ENCODE results near the gene RGP1. TPM values are rescaled to one million over a fixed set of nuclear protein-coding genes. Genes with fewer than 3 reads are reported as not detected.
A peak's percentile ranks its signal among the peaks of the same experiment; 100 is the strongest.

RGP1 gene
- total RNA-seq, 1 donor from 2014 or later: 16.2 TPM

DNA sequence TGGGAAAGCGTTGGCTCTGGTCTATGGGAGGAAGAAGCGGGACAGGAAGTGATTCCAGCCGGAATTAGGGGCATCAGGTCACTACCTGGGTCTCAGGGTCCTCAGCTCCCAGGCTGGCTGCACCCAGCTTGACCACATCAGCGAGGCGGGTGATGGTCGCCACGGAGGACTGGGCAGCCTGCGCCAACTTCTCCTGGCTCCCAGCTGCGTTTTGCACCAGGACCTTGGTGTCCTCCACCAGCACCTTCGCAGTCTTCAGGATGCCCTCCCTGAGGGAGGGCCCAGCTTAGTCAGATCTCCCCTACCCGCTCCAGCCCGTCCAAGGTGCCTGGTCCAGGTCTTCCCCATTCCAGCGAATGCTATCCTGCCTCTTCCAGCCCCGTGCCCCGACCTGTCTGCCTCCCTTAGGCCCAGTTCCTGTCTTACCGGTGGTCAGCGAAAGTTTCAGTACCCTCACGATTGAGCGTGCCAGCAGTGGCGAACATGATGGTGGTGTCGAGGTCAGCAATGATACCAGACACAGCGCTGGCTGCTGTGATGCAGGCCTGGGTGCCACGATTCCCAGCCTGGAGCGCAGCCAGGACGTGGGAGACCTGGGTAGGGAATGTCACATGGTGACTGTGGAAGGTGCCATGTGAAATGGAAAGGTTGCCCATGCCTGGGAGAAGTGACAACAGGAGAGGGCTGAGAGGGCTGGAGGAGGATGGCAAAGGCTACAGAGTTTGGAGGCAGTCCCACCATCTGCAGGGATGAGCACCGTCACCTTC, 45.0 kb upstream of the RGP1 start:
- no peak for DNase-seq (ENCODE audit: extremely low spot score in 2 of 2)
- Histone ChIP-seq H3K4me1 (no peaks in the 10 kb centered on the region), H3K27me3 (no peaks in the 10 kb centered on the region), H3K27ac (no peak overlapping the region), H3K9me3 (no peaks in the 10 kb centered on the region), H3K36me3 (peaks cover 16 to 100% of the 10 kb centered on the region in 2 donors), H3K4me3 (no peak overlapping the region)
- TF ChIP-seq POLR2AphosphoS5 (IDR thresholded peaks at IDR 0.05; ENCODE audit: insufficient read depth in 1 of 2, low read depth in 1 of 2) (peak in 1 of 2 donors; percentile 6), POLR2A (IDR thresholded peaks at IDR 0.05) (no peak)
- intact Hi-C loops (cut with DNase I): no loop called here

DNA sequence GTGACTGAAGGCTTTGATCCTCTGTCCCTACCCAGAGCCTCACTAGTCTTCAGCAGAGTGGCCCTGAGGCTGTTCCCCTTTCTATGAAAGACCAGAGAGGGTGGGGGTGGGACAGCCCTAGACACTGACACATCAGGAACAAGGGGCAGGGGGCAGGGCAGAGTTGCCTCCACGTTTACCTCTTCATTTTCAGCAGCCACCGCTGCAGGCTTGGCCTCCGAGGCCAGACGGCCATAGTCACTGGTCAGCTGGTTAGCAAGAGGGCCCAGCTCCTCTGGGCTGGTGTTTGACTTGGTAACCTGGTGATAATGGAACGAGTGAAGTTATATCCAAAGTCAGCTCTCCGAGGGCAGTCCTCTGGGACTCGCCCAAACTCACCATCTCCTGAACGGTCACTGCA, 43.7 kb upstream of the RGP1 start:
- no peak for DNase-seq (ENCODE audit: extremely low spot score in 2 of 2)
- Histone ChIP-seq H3K4me1 (no peaks in the 10 kb centered on the region), H3K27ac (no peak overlapping the region), H3K9me3 (no peaks in the 10 kb centered on the region), H3K27me3 (no peaks in the 10 kb centered on the region), H3K4me3 (no peak overlapping the region), H3K36me3 (peaks cover 16 to 95% of the 10 kb centered on the region in 2 donors)
- intact Hi-C loops (cut with DNase I): no loop called here
- TF ChIP-seq, protein P1, sequence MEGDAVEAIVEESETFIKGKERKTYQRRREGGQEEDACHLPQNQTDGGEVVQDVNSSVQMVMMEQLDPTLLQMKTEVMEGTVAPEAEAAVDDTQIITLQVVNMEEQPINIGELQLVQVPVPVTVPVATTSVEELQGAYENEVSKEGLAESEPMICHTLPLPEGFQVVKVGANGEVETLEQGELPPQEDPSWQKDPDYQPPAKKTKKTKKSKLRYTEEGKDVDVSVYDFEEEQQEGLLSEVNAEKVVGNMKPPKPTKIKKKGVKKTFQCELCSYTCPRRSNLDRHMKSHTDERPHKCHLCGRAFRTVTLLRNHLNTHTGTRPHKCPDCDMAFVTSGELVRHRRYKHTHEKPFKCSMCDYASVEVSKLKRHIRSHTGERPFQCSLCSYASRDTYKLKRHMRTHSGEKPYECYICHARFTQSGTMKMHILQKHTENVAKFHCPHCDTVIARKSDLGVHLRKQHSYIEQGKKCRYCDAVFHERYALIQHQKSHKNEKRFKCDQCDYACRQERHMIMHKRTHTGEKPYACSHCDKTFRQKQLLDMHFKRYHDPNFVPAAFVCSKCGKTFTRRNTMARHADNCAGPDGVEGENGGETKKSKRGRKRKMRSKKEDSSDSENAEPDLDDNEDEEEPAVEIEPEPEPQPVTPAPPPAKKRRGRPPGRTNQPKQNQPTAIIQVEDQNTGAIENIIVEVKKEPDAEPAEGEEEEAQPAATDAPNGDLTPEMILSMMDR (IDR thresholded peaks at IDR 0.05): no peak
- TF ChIP-seq POLR2A (IDR thresholded peaks at IDR 0.05) (no peak), POLR2AphosphoS5 (IDR thresholded peaks at IDR 0.05; ENCODE audit: insufficient read depth in 1 of 2, low read depth in 1 of 2) (no peak)

DNA sequence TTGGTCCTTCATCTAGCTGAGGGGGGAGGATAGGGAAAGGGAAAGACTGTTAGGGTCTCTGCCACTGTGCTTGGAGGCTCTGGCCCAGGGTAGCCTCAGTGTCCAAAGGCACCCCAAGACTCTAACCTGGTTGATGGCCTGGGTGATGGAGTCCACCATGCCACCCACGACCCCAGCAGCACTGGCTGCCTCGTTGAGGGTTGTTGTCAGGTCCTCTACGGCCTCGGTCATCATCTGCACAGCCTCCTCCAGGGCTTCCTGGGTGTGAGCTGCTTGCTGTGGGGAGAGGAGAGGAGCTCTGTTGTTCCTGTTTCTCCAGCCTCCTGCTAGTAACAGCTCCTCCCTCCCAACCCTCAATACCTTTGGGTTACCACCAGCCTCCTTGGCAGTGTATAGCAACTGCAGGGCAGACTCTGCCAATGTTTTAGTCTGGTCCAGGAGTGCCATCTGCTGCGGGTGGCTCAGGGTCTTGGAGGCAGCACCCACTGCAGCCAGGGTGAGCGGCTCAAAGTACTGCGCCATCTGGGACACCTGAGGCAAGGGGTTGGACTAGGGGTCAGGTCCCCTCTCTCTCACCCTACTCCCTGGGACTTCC, 43.2 kb upstream of the RGP1 start:
- intact Hi-C loops (cut with DNase I): no loop called here
- no peak for DNase-seq (ENCODE audit: extremely low spot score in 2 of 2)
- H3K4me3 ChIP-seq: no peak overlapping the region
- peaks cover 21 to 95% of the 10 kb centered on the region in 2 donors for H3K36me3 ChIP-seq
- H3K9me3 ChIP-seq: no peaks in the 10 kb centered on the region
- no peak overlapping the region for H3K27ac ChIP-seq
- no peaks in the 10 kb centered on the region for H3K27me3 ChIP-seq
- H3K4me1 ChIP-seq: no peaks in the 10 kb centered on the region
- TF ChIP-seq, protein P1 (IDR thresholded peaks at IDR 0.05): no peak
- TF ChIP-seq POLR2A (IDR thresholded peaks at IDR 0.05): no peak
- no peak for TF ChIP-seq POLR2AphosphoS5 (IDR thresholded peaks at IDR 0.05; ENCODE audit: insufficient read depth in 1 of 2, low read depth in 1 of 2)

DNA sequence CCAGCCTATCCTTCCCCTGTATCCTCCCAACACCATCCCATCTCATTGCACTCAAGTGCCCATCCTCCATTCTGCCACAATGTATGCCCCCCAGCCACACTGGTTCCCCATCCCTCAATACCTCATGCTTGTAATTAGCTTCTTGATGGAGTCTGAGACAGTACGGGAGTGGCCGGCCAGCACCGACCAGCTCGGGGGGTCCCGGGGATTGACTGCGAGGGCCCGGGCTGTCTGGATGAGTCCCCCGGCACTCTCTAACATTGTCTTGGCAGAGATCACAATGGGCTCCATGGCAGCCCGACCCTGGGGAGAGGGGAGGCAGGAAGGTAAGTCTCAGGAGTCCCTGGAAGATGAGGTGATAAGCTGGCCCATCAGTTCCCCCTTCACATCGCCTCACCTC, 42.1 kb upstream of the RGP1 start:
- no peaks in the 10 kb centered on the region for H3K9me3 ChIP-seq
- H3K27ac ChIP-seq: no peak overlapping the region
- intact Hi-C loops (cut with DNase I): no loop called here
- H3K36me3 ChIP-seq: peaks cover 23 to 95% of the 10 kb centered on the region in 2 donors
- TF ChIP-seq, protein P1 (IDR thresholded peaks at IDR 0.05): no peak
- TF ChIP-seq POLR2A (IDR thresholded peaks at IDR 0.05) (no peak), POLR2AphosphoS5 (IDR thresholded peaks at IDR 0.05; ENCODE audit: insufficient read depth in 1 of 2, low read depth in 1 of 2) (no peak)
- H3K4me1 ChIP-seq: no peaks in the 10 kb centered on the region
- DNase-seq (ENCODE audit: extremely low spot score in 2 of 2): no peak
- H3K4me3 ChIP-seq: no peak overlapping the region
- no peaks in the 10 kb centered on the region for H3K27me3 ChIP-seq

DNA sequence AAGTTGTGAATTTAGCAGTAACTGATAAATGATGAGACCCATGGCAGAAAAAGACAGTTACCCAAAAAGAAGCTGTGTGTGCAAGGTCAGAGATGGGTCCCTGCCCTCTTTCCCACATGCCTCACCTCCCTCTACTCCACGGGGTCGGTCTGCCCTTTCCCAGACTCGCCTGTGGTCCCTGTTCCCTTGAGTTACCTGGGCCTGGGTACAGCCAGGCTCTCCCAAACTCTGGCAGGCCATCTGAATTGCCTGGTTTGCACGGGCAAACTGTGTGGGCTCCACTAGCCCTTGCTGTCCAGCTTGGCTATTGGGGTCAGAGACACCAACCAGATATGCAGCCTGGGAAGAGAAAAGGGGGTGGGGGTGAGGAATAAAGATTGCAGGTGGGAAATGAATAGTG, 40.9 kb upstream of the RGP1 start:
- intact Hi-C loops (cut with DNase I): no loop called here
- Histone ChIP-seq H3K27ac (no peak overlapping the region), H3K4me3 (no peak overlapping the region), H3K4me1 (no peaks in the 10 kb centered on the region), H3K36me3 (peaks cover 19 to 94% of the 10 kb centered on the region in 2 donors), H3K9me3 (no peaks in the 10 kb centered on the region), H3K27me3 (no peaks in the 10 kb centered on the region)
- TF ChIP-seq, protein P1 (IDR thresholded peaks at IDR 0.05): no peak
- no peak for TF ChIP-seq POLR2A (IDR thresholded peaks at IDR 0.05)
- TF ChIP-seq POLR2AphosphoS5 (IDR thresholded peaks at IDR 0.05; ENCODE audit: insufficient read depth in 1 of 2, low read depth in 1 of 2): no peak
- no peak for DNase-seq (ENCODE audit: extremely low spot score in 2 of 2)

Data from vagina (tissue), 2 donors.